B cell (primary cell): Measurements from ENCODE around the gene RARA. TPM values are rescaled to one million over a fixed set of nuclear protein-coding genes. Genes with fewer than 3 reads are reported as not detected.

ENCODE experiments used
- ATAC-seq: fragments of 200-7000 bp; cut with Tn5 transposase; one replicate; pipeline ENCODE4 v1.10.0; 2021; ENCODE audit warnings: low read depth, mild to moderate bottlenecking, moderate number of reproducible peaks, moderate library complexity
- CTCF ChIA-PET: fragments of 350-600 bp; sonication (Branson Sonifier 250); formaldehyde crosslinking; loops from one replicate; lab custom pipeline; 2021; ENCODE audit warnings: antibody characterized with exemption, inconsistent platforms; lab: Charles Lee
- POLR2A ChIA-PET: fragments of 350-600 bp; sonication (Branson Sonifier 250); formaldehyde crosslinking; loops from one replicate; lab custom pipeline; 2021; ENCODE audit warnings: antibody characterized with exemption; lab: Charles Lee
- DNase-seq: peaks from one replicate; pipeline ENCODE4 v3.0.0; 2013
- H2AFZ ChIP-seq: 2 replicates; pipeline ENCODE4 v1.6.1; 2012; ENCODE audit warnings: mild to moderate bottlenecking, low read depth, low read length; ENCODE audit not compliant: insufficient read depth, poor library complexity, severe bottlenecking
- H3K27ac ChIP-seq, 2 donors: 1 replicate in 1 of 2; 2 replicates in 1 of 2; pipeline ENCODE4 v1.5.1; 2012 to 2013; ENCODE audit warnings: low read length in 2 of 2, mild to moderate bottlenecking in 2 of 2, moderate library complexity in 1 of 2
- H3K27me3 ChIP-seq, 4 experiments: fragments of 200-600 bp in 1 of 4; sonication (generic) in 1 of 4; replicated peaks in 1 of 4; 1 replicate in 2 of 4; 2 replicates in 2 of 4; pipeline versions ENCODE4 v1.6.1 to v1.7.0; 2013 to 2016; ENCODE audit warnings: low read length in 3 of 4, mild to moderate bottlenecking in 2 of 4, mixed read lengths in 1 of 4, moderate library complexity in 1 of 4; ENCODE audit not compliant: insufficient read depth in 4 of 4, control insufficient read depth in 3 of 4; ENCODE audit errors: control extremely low read depth in 1 of 4
- H3K36me3 ChIP-seq, 2 experiments: replicated peaks in 1 of 2; 1 replicate in 1 of 2; 2 replicates in 1 of 2; pipeline versions ENCODE4 v1.6.1 to v1.7.1; 2013; ENCODE audit warnings: low read length in 1 of 2; ENCODE audit not compliant: insufficient read depth in 2 of 2, control insufficient read depth in 1 of 2; ENCODE audit errors: control extremely low read depth in 1 of 2, extremely low read depth in 1 of 2
- H3K4me1 ChIP-seq, 2 donors: fragments of 200-600 bp in 1 of 2; sonication (generic) in 1 of 2; 1 replicate in 1 of 2; 2 replicates in 1 of 2; pipeline versions ENCODE4 v1.5.1 to v1.6.1; 2013 to 2017; ENCODE audit warnings: low read length in 2 of 2; ENCODE audit not compliant: control insufficient read depth in 2 of 2, insufficient read depth in 2 of 2
- H3K4me2 ChIP-seq: replicated peaks from 2 replicates; pipeline ENCODE3; 2012; ENCODE audit warnings: mild to moderate bottlenecking, low read depth, low read length; ENCODE audit not compliant: poor library complexity, severe bottlenecking
- H3K4me3 ChIP-seq, 5 experiments: fragments of 200-600 bp in 1 of 5; sonication (generic) in 1 of 5; 1 replicate in 3 of 5; 2 replicates in 2 of 5; pipeline versions ENCODE4 v1.5.1 to v1.7.0; 2011 to 2016; ENCODE audit warnings: low read length in 4 of 5, mild to moderate bottlenecking in 4 of 5, low read depth in 2 of 5, control low read depth in 1 of 5, moderate library complexity in 1 of 5; ENCODE audit not compliant: insufficient read depth in 1 of 5; ENCODE audit errors: control extremely low read depth in 1 of 5, extremely low read depth in 1 of 5
- H3K79me2 ChIP-seq: fragments of 200-600 bp; sonication (generic); one replicate; pipeline ENCODE4 v1.6.0; 2016; ENCODE audit warnings: low read length; ENCODE audit not compliant: control insufficient read depth, insufficient read depth
- H3K9ac ChIP-seq: fragments of 200-600 bp; sonication (generic); 2 replicates; pipeline ENCODE4 v1.6.1; 2017; ENCODE audit warnings: mild to moderate bottlenecking, low read length, moderate library complexity
- H3K9me3 ChIP-seq, 3 donors: one replicate each; pipeline versions ENCODE4 v1.6.1 to v1.7.1; 2013; ENCODE audit warnings: low read length in 2 of 3; ENCODE audit not compliant: control insufficient read depth in 2 of 3, insufficient read depth in 1 of 3; ENCODE audit errors: control extremely low read depth in 1 of 3
- H4K20me1 ChIP-seq: 2 replicates; pipeline ENCODE4 v1.6.0; 2012; ENCODE audit warnings: mild to moderate bottlenecking, low read length; ENCODE audit not compliant: insufficient read depth, control insufficient read depth, poor library complexity, severe bottlenecking
- H3K27ac Mint-ChIP-seq: one replicate; pipeline ENCODE4 v1.8.0; 2021; ENCODE audit warnings: mixed read lengths
- H3K27me3 Mint-ChIP-seq: one replicate; pipeline ENCODE4 v1.8.0; 2021; ENCODE audit warnings: mixed read lengths
- H3K4me1 Mint-ChIP-seq: one replicate; pipeline ENCODE4 v1.8.0; 2021; ENCODE audit warnings: mixed read lengths
- H3K4me3 Mint-ChIP-seq: one replicate; pipeline ENCODE4 v1.8.0; 2021; ENCODE audit warnings: mixed read lengths
- H3K9me3 Mint-ChIP-seq: one replicate; pipeline ENCODE4 v1.8.0; 2022; ENCODE audit warnings: mixed read lengths; ENCODE audit not compliant: insufficient read depth
- EZH2 ChIP-seq: IDR thresholded peaks from 2 replicates; pipeline ENCODE4 v1.6.1; 2012; ENCODE audit warnings: borderline replicate concordance, low read depth, mild to moderate bottlenecking, moderate library complexity, low read length; ENCODE audit not compliant: insufficient read depth, poor library complexity, severe bottlenecking
- WGBS: methylation state at CpG from one replicate; pipeline ENCODE4 v1.1.5; 2013; ENCODE audit warnings: missing lambda C conversion rate; ENCODE audit not compliant: insufficient coverage; 5-methylcytosine and 5-hydroxymethylcytosine counted together
- intact Hi-C: fragments of 100-400 bp; cut with micrococcal nuclease; formaldehyde crosslinking; loops from one replicate; pipeline ENCODE4 v1.10.0; 2022
- polyA minus RNA-seq: library from RNA; depleted of rRNA, polyadenylated mRNA; stranded (reverse); fragments of >200 nt; gene quantifications from 2 replicates; pipeline ENCODE4 v1.2.3, GENCODE V29; 2012
- polyA plus RNA-seq: library from polyadenylated mRNA; depleted of rRNA; stranded (reverse); fragments of >200 nt; gene quantifications from 2 replicates; pipeline ENCODE4 v1.2.3, GENCODE V29; 2012
- total RNA-seq, 2 donors: library from RNA; stranded (reverse); fragments of 120-200 nt in 1 of 2; gene quantifications; 1 replicate in 1 of 2; 2 replicates in 1 of 2; pipeline versions ENCODE4 v1.2.3 to v1.2.4, GENCODE V29; 2013 to 2022
- TF ChIP-seq, protein P1 (sequence below): fragments of 200-600 bp; IDR thresholded peaks from one replicate; pipeline ENCODE4 v1.8.0; 2022; ENCODE audit warnings: antibody characterized with exemption, mild to moderate bottlenecking

RARA gene
- 85.5 and 86.2 TPM in 2 replicates for total RNA-seq
- 14.0 TPM for total RNA-seq (2013)
- polyA plus RNA-seq: 20.7 and 33.5 TPM in 2 replicates
- 33.9 and 67.7 TPM in 2 replicates for polyA minus RNA-seq

- intact Hi-C loops: loop anchor here (1.0 kb wide), 1 partner anchor 9 kb away; no protein-coding TSS in a partner anchor
- ATAC-seq: peak; percentile 69
- Histone ChIP-seq H3K4me3 (peak within 1 kb of the TSS; percentile 13 to 45 (median 44)), H4K20me1 (no peaks in the 10 kb centered on the region), H3K27ac (no peak within 1 kb of the TSS), H2AFZ (peak within 1 kb of the TSS; percentile 61), H3K36me3 (no peaks in the 10 kb centered on the region), H3K79me2 (peaks cover 4% of the 10 kb centered on the region), H3K27me3 (no peaks in the 10 kb centered on the region), H3K9ac (peak within 1 kb of the TSS; percentile 41), H3K4me1 (peaks cover 45 to 48% of the 10 kb centered on the region in 2 donors), H3K4me2 (peak within 1 kb of the TSS; percentile 77), H3K9me3 (no peaks in the 10 kb centered on the region)
- 6% methylated on average over 7 of the region's 20 CpGs for WGBS
- Mint-ChIP-seq H3K4me1 (peaks cover 13% of the 10 kb centered on the region), H3K27ac (no peak within 1 kb of the TSS), H3K27me3 (no peaks in the 10 kb centered on the region), H3K9me3 (no peaks in the 10 kb centered on the region), H3K4me3 (no peak within 1 kb of the TSS)
- TF ChIP-seq, protein P1, sequence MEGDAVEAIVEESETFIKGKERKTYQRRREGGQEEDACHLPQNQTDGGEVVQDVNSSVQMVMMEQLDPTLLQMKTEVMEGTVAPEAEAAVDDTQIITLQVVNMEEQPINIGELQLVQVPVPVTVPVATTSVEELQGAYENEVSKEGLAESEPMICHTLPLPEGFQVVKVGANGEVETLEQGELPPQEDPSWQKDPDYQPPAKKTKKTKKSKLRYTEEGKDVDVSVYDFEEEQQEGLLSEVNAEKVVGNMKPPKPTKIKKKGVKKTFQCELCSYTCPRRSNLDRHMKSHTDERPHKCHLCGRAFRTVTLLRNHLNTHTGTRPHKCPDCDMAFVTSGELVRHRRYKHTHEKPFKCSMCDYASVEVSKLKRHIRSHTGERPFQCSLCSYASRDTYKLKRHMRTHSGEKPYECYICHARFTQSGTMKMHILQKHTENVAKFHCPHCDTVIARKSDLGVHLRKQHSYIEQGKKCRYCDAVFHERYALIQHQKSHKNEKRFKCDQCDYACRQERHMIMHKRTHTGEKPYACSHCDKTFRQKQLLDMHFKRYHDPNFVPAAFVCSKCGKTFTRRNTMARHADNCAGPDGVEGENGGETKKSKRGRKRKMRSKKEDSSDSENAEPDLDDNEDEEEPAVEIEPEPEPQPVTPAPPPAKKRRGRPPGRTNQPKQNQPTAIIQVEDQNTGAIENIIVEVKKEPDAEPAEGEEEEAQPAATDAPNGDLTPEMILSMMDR: no peak
- ChIA-PET CTCF (interaction anchor here (0.7 to 30.5 kb wide), 17 partner anchors 8 to 306 kb away, joined by 3 to 871 read pairs (median 5); partner anchors contain the start of genes GJD3 and TOP2A), POLR2A (interaction anchor here (0.6 to 1.5 kb wide), 6 partner anchors 8 to 113 kb away, joined by 3 to 8 read pairs (median 5); no protein-coding TSS in a partner anchor)
- peak; percentile 61 for DNase-seq
Observed at GRCh38 chr17:40309031-40309948, at the start of gene RARA. Gene RARA (plus strand): TSS chr17:40309180. CDS start chr17:40331219, 22,039 bp downstream.

GRCh38 chr17:40259505-40259904, 49.5 kb upstream of the RARA start:
- no peak for ATAC-seq
- no peak for DNase-seq
- ChIA-PET CTCF (interaction anchor here (0.6 kb wide), 1 partner anchor 16 kb away, joined by 3 read pairs; no protein-coding TSS in a partner anchor), POLR2A (no interaction called here)
- H3K27ac Mint-ChIP-seq: no peak overlapping the region
- WGBS: 100% methylated on average over 1 of the region's 2 CpGs
- Histone ChIP-seq H3K9me3 (no peaks in the 10 kb centered on the region), H2AFZ (no peak overlapping the region), H3K4me1 (no peaks in the 10 kb centered on the region), H3K36me3 (peaks cover 15 to 60% of the 10 kb centered on the region in 2 experiments), H4K20me1 (peaks cover 49% of the 10 kb centered on the region), H3K27me3 (no peaks in the 10 kb centered on the region), H3K4me3 (no peak overlapping the region), H3K4me2 (no peak overlapping the region), H3K9ac (no peak overlapping the region), H3K79me2 (peaks cover 62% of the 10 kb centered on the region), H3K27ac (no peak overlapping the region)
- TF ChIP-seq, protein P1: no peak
- no peak for TF ChIP-seq EZH2
- intact Hi-C loops: no loop called here
- H3K27me3 Mint-ChIP-seq: no peaks in the 10 kb centered on the region
- no peak overlapping the region for H3K4me3 Mint-ChIP-seq
- H3K9me3 Mint-ChIP-seq: no peaks in the 10 kb centered on the region
- H3K4me1 Mint-ChIP-seq: no peaks in the 10 kb centered on the region
